GM19099 (cell line): ENCODE results near the gene RFX7.
A peak's percentile ranks its signal among the peaks of the same experiment; 100 is the strongest.

Experiments used
- POLR2A ChIP-seq: IDR thresholded peaks from 3 replicates; pipeline ENCODE4 v1.6.1; 2011; ENCODE audit warnings: low read depth; ENCODE audit not compliant: insufficient read length; ENCODE audit errors: extremely low read depth

RFX7 gene

DNA sequence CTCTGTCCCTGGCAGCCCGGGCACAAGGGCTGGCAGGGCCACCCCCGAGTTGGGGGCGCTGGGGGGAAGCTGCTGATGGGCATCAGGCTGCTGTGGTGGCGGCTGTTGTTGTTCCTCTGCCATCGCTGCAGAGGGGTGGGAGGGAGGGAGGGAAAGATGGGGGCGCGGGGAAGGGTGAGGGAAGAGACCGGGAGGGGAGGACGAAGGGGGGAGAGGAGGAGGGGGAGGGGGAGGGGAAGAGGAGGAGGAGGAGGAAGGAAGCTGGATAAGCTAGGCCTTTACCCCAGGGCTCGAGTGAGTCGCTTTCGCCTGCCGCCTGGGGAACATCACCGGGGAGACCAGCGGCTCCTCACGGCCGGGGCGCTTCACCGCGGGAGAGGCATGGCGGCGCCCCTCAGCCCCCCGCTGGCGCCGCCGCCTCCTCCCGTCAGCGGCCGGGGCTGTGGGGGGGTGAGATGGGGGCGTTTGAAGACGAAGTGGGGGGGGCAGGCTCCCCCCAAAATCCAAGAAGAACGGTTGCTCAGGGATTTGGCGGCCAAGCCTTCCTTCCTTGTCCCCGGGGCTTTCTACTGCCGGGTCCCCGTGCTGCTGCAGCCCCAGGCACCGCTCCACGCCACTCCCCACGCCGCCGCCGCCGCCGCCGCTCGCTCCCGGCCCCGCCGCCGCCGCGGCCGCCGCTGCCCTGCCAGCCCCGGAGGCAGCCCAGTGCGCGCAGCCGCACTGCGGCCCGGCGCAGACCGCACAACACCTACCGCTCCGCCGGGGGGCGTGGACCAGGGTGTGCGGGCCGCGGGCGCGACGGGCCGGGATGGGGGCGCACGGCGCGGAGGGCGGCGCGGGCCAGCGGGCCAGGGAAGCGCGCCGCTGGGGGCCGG is at the start of gene RFX7:
TSS of gene RFX7 (minus strand) at position 717 of the 875 bp plus-strand sequence. CDS start at position 123, 594 bp downstream.
- TF ChIP-seq POLR2A: peak; percentile 56

DNA sequence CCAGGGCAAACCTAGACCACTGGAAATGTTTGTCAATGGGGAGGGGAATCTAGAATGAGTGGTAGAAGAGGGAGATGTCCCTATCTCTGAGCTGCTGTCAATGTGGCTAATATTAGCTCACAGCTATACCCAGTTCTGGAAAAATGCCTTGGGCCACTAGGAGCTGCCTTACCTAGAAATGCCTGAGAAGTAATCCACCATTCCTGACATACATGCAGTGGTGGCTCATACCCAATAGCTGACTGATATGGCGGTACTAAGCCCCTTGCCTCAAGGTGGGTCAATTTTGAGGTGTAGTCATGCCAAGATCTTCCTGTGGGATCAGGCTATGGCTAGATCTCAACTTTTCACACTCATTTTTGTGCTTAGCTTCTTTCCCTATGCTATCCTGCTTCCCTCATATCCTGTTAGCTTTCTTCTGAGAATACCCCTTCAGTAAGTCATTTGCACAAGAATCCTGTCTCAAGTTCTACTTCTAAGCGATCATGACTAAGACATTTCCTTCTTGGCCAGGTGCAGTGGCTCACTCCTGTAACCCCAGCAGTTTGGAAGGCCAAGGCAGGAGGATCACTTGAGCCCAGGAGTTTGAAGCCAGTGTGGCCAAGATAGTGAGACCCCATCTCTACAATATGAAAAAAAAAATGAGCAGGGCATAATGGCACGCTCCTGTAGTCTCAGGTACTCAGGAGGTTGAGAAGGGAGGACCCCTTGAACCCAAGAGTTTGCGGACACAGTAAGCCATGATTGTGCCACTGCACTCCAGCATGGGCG is 49.1 kb upstream of the RFX7 start:
- TF ChIP-seq POLR2A: no peak

DNA sequence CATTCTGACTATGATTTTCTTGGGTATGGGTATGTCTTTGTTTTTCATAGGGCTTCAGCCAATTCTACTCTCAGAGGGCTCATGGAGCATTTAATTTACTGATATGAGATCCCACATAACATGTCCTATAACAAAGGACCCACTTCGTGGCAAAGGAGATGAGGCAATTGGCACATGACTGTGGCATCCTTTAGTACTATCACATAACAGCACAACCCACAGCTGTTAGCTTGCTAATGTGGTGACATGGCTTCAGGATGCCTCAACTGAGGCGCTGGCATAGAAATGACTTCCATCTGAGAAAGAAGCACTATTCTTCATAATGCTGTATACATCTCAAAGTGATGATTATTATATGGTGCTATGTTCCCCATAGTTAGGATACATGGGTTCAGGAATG is 48.1 kb upstream of the RFX7 start:
- TF ChIP-seq POLR2A: no peak

DNA sequence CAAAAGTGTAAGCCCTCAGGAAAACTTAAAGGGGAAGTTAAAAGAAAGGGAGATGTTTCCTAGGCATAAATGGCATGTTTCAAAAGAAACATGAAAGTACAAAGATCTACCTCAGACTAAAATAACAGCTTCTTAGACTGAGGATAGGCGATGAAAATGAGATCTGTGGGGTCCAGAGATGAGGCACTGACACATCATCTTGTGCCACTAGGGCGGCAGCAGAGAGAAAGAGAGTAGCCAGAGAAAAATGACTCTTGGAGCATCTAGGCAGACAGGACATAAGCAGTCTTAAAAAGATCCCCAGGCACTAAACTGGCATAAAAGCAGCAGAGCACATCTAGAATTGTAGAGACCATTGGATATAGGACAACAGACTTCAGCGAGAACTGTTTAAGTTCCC is 42.5 kb upstream of the RFX7 start:
- TF ChIP-seq POLR2A: no peak

DNA sequence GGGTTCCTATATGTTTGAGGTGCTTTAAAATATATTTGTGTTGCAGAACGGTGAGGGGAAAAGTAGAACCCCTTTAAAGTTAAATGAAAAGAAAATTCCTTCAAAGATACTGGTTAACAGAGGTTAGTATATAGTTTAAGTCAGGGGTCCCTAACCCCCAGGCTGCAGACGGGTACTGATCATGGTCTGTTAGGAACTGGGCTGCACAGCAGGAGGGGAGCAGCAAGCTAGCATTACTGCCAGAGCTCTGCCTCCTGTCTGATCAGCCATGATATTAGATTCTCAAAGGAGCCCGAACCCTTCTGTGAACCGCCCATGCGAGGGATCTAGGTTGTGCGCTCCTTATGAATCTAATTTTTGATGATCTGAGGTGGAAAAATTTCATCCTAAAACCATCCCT is 37.5 kb upstream of the RFX7 start:
- TF ChIP-seq POLR2A: no peak

DNA sequence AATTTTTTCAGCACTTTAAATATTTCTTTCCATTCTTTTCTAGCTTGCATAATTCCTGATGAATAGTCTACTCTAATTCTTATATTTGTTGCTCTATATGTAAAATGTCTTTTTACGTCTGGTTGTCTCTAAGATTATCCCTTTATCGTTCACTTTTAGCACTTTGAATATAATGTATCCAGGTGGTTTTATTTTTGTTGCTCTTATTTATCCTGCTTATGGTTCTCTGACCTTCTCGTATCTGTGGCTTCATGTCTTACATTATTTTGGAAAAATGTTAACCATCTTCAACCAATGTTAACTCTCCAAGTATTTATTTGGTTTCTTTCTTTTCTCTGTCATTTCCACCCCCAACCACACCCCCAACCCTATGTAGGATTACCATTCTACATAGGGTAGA is 30.0 kb upstream of the RFX7 start:
- TF ChIP-seq POLR2A: no peak

DNA sequence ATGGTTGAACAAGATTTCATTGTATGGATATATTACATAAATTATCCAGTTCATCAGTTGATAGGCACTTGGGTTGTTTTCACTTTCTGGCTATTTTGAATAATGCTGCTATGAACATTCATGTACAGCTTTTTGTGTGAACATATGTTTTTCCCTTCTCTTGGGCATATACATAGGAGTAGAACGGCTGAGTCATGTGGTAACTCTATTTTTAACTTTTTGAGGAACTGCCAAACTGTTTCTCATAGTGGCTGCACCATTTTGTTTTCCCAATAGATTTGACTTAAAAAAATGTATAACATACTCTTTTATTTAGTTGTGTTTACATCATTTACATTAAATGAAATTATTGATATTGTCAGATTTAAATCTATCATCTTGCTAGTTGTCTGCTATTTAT is 28.8 kb upstream of the RFX7 start:
- TF ChIP-seq POLR2A: no peak

DNA sequence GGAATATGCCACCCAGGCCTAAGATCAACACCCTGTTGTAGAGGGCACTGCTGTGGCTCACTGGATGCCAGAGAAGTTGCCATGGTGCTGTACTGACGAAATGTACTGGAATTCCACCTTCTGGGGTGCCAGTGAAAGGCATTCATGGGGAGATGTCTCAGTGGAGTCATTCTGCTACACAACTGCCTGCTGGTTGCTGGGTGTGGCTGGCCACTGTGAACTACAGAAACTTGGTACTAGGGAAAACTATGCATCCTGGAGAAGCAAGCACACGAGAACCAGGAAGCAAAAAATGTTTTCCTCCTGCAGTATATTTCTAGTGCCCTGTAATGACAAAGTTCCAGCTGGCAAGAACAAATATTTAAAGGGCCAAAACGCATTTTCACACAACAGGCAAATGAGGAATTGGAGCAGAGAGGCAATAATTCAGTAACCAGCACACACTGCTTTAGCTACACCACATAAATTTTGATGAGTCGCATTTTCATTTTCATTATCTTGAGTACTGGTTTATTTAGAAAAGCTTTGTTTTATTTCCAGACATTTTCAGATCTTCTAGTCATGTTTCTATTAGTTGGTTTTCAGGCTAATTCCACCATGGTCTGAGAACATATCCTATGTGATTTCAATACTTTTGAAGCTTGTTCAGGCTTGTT is 18.3 kb upstream of the RFX7 start:
- no peak for TF ChIP-seq POLR2A

DNA sequence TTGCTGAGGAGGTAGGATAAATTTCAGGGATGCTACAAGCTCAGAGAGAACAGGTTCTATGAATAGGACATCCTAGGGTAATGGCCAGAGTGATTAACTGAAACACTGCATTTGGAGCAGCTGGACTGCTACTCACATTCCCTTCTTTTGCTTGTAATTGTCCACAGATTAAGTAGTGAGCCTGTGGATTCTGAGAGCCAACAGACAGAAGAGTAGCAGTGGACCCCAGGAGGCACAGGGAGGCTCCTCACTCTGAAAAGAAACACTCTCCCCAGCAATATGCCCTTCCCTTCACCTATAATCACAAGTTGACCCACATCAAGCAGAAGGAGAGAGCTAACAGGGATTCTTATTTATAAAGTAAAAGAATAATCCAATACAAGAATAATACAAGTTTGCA is 10.6 kb upstream of the RFX7 start:
- no peak for TF ChIP-seq POLR2A

DNA sequence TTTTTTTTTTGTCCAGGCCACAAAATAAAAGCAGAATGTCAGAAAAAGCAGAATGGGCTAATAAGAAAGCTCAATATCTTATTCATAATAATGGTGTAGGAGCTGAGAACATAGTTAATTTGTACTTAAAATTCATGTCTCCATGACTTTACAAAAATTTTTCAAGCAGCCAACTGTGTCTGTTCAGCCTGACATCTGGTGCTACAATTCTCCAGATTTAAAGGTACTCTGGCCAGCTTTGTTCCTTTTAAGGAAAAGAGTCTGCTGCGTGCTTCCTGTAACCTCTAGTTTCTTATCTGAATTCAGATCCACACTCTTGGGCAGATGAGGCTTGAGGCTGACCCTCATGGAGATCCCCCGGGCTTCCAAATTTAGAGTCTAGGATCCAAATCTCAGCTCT is 8.7 kb upstream of the RFX7 start:
- no peak for TF ChIP-seq POLR2A

DNA sequence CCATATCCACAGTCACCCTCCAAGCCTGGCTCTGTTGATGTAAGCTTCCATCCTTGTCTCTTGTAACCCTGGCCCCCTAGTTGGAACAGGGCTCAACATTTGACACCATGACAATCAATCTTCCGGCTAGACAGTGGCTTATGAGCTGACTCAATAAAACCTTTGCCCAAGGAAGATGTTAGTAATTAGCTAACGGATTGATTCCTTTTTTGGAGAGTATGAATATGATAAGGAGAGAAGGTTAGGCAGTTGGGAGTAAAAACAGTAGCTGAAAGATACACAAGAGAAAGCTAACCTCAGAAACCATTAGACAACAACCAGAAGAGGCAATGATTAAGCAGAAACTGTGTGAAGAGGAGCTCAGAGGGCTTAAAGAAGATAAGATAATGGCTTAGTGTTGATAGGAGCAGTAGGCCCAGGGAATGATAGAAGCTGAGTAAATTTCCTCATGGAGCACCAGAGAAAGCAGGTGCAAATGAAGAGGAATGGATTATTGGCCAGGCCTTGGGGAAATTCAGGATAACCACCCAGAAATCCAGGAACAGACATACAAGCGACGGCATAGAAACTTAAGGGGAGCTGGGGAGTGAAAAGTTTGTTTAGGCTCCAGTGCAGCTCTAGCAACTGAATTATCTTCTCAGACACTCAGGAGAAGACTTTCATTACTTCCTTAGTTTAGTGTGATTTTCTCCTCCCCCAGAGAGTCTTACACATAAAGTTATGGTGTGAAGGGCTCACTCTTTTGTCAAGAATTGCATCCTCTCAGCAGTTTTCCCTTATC is 7.8 kb upstream of the RFX7 start:
- TF ChIP-seq POLR2A: no peak

DNA sequence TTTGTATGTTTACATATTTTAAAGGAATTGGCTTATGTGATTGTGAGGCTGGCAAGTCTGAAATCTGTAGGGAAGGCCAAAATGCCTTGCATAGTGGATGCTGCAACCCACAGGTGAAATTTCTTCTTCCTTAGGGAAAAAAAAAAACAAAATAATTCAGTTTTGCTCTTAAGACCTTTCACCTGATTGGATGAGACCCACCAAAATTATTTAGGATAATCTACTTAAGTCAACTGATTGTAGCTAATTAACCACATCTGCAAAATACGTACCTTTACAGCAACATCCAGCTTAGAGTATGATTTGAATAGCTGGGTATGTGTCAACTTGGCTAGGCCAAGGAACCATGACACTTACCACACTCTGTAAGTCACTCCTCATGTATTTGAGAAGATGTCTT is 6.9 kb upstream of the RFX7 start:
- TF ChIP-seq POLR2A: no peak

DNA sequence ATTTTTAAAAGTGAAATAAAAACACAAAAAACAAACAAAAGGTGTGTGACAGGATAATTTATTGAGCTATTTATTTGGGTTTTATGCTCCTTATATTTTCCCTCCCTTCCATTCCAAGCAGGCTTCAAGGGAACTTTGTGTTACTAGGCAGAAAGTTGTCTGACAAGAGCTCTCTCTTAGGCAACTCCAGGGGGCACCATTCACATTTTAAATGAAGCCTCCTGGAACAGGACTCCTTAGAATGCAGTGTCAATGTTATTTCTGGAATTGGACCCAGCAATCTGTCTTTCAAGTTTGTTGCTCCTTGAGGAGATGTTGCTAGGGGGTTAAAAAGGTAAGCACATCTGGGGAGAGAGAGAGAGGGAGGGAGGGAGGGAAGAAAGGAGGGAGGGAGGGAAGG is 5.4 kb upstream of the RFX7 start:
- TF ChIP-seq POLR2A: no peak

DNA sequence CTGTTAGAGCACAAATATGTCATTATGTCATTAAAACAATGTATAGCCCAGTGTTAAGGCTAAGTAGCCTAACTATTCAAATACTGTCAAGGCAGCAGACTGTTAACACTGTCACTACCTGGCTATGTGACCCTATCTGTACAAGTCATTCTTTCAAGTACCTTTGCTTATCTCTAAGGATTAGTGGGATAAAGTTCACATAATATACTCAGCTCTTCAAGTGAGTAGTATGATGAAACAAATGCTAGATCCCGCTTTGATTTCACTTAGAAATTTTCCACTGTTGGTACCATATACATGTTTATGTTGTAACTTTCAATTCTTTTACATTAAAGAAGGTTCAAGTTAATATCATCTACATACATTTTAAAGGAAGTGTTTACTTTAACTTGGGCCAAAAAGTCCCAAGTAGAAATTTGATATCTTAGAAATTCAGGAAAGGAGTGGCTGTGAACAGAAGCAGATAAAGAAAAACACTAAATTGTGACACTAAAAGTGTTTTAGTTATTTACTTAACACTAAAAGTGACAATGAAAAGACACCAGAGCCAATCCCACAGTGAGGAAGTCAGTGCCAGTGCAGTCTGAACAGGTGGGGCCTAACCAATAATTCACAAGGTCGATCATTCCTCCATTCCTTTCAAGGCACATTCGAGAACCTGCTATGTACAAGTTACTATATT is 4.8 kb upstream of the RFX7 start:
- TF ChIP-seq POLR2A: no peak
